GM11168 (cell line): Measurements from ENCODE around the gene CD37.
"Not testable (repeated sequence)": the region's sequence is repeated elsewhere in the genome, so short reads cannot be mapped to it uniquely, and the experiment has no call there.

Source experiments
- in situ Hi-C: fragments of 300-500 bp; cut with MboI; formaldehyde crosslinking; loops from one replicate; pipeline ENCODE4 v1.12.0; 2022; ENCODE audit warnings: low sequenced_read_pairs; ENCODE audit not compliant: unreplicated experiment

CD37 gene

DNA sequence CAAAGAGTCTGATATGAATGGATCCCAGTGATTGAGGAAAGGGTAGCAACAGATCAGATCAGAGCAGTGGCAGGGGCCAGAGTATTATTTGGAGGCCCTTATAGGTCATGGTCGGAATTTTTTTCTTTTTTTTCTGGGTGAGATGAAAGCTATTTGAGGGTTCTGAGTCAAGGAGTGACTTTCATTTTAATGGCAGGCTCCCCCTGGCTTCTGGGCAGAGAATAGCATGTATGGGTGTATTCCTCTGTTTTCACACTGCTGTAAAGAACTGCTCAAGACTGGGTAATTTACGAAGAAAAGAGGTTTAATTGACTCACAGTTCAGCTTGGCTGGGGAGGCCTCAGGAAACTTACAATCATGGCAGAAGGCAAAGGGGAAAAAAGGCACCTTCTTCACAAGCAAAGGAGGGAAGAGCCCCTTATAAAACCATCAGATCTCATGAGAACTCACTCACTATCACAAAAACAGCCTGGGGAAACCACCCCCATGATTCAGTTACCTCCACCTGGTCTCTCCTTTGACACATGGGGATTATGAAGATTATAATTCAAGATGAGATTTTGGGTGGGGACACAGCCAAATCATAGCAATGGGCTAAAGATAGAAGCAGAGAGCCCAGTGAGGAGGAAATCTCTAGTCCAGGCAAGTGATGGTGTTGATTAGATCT lies 7.2 kb upstream of the CD37 start:
- in situ Hi-C loops = no loop called here

GRCh38 chr19:49328741-49329140 lies 6.5 kb upstream of the CD37 start:
- in situ Hi-C loops = no loop called here

GRCh38 chr19:49331187-49331586 lies 4.0 kb upstream of the CD37 start:
- in situ Hi-C loops = not testable (repeated sequence)

GRCh38 chr19:49331616-49332055 lies 3.6 kb upstream of the CD37 start:
- in situ Hi-C loops = no loop called here

DNA sequence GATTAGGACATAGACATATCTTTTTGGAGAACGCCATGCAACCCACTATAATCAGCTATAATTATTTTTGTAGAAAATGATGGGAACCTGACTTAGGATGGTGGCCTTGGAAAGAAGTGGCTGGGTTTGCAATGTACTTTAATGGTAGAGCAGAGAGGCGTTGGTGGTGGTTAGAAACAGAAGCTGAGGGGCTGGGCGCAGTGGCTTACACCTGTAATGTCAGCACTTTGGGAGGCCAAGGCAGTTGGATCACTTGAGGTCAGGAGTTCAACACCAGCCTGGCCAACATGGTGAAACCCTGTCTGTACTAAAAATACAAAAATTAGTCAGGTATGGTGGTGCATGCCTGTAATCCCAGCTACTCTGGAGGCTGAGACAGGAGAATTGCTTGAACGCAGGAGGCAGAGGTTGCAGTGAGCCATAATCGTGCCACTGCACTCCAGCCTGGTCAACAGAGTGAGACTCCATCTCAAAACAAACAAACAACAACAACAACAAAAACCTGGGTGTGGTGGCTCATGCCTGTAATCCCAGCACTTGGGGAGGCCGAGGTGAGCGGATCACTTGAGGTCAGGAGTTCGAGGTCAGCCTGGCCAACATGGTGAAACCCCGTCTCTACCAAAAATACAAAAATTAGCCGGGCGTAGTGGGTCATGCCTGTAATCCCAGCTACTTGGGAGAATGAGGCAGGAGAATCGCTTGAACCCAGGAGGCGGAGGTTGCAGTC lies 2.4 kb upstream of the CD37 start:
- in situ Hi-C loops = not testable (repeated sequence)

GRCh38 chr19:49333418-49333805 lies 1.8 kb upstream of the CD37 start:
- in situ Hi-C loops = no loop called here

DNA sequence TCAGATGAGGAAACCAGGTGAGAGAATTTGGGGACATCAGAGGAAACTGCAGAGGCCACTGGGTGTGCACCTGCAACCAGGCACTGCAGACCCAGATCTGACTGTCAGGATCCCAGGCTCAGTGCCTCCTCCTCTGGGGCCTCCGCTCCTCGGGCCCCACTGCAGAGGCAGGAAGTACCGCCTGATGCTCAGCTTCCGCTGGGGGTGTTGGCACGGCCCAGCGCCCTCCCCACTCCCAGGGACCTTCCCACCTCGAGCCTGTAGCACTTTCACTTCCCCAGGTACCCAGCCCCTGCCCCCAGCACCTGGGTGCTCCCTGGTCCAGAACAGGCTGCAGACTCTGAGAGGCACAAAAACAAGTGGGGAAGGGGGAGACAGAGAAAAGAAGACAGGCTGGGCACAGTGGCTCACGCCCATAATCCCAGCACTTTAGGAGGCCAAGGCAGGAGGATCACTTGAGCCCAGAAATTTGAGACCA lies 1.4 kb upstream of the CD37 start:
- in situ Hi-C loops = no loop called here

- in situ Hi-C loops = no loop called here
Observed at GRCh38 chr19:49335784-49336481, 727 bp downstream of the CD37 start.

- in situ Hi-C loops = no loop called here
Observed at GRCh38 chr19:49336482-49337266, 1.5 kb downstream of the CD37 start.

DNA sequence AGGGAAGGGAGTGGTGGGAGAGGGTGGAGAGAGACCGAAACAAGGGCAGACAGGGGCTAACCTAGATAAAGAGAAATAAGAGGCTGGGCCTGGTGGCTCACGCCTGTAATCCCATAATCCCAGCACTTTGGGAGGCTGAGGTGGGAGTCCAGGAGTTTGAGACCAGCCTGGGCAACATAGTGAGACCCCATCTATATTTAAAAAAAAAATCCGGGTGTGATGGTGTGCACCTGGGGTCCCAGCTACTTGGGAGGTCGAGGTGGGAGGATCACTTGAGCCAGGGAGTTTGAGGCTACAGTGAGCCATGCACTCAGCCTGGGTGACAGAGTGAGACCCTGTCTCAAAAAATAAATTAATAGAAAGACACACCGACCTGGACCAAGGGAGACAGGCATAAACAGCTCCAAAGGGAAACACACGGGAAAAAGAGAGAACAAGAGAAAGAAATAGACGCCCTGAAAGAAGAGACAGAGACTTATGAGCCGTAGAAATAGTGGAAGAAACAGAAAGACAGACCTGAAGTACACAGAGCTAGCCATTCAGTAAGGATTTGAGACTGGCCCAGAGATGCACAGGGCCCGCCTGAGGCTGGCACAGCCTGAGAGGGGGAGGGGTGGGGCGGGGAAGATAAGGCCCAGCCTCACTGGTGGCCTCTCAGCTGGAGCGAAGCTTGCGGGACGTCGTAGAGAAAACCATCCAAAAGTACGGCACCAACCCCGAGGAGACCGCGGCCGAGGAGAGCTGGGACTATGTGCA lies 2.2 kb downstream of the CD37 start:
- in situ Hi-C loops = no loop called here

DNA sequence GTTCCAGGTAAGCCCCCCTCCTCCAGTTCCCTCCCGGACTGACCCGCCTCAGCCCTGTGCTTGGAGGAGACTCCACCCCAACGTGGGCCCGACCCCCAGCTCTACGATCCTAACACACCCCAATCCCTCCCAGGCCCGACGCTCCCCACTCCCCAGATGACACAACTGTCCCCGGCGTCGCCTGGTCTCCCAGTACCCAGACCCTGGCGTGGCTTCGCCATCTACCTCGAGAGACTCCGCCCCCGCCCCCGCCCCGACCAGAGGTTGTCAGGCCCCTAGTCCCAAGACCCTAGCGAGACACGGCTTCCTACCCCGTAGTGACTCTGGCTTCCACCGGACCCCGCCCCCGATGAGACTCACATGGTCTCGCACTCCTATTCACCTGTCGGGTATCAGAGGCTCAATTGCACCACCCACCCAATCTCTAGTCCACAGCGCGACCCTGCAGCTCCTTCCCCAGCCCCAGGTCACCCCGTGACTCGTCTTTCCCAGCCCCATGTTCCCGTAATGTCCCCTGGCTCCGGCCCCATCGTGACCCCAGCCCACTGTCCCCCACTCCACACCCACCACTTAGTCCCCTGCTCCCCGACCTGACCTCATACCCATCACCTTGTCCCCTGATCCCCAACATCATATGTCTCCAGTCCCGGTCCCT lies 2.9 kb downstream of the CD37 start:
- in situ Hi-C loops = no loop called here

GRCh38 chr19:49338691-49339300 lies 3.6 kb downstream of the CD37 start:
- in situ Hi-C loops = no loop called here

DNA sequence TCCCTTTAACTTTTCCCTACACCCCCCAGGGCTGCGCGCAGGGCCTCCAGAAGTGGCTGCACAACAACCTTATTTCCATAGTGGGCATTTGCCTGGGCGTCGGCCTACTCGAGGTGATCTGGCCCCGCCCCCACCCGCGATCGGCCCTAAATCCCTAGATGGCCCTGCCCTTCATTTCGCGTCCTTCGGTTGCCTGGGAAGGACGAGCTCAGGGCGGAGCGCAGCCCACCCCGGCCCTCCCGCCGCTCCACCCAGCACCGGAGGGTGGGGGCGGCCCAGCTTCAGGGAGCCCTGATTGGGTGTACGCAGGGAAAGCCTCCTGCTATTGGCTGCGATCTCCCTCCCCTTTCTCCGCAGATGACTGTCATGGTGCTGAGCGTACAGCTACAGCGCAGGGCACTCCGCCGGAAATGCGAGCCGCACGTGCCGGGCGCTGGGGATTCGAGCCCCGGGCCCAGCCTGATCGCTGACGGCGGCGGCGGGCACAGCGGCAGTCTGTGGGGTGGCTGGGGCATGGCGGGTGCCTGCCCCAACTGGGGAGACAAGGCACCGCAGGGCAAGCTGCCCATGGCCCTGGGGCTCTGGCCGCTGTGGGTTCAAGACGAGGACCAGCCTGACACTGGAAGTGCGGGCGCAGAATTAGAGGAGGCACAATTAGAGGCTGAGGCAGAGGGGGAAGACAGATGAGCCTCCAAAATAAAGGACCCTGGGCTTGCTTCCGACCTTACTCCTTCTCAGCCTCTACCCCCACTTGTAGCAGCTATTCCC lies 4.3 kb downstream of the CD37 start:
- in situ Hi-C loops = no loop called here

DNA sequence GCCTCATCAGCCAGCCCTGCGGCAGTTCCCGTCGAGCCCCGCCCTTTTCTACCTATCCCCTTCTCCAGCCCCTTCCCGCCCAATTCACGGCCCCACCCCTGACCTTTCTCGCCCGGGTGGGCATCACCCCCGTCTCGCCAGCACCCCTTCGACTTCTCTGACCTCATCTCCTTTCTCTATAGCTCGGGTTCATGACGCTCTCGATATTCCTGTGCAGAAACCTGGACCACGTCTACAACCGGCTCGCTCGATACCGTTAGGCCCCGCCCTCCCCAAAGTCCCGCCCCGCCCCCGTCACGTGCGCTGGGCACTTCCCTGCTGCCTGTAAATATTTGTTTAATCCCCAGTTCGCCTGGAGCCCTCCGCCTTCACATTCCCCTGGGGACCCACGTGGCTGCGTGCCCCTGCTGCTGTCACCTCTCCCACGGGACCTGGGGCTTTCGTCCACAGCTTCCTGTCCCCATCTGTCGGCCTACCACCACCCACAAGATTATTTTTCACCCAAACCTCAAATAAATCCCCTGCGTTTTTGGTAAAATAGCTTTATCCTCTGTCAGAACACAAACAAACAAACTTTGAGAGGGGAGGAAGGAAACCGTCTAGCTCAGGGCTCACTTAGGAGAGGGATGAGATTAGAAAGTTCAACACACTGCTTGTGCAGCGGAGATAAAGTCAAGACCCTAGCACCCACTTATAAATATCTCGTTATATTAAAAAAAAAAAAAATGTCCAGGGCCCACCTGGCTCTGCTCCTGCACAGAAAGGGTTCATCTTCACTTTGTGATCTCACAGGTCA lies 5.1 kb downstream of the CD37 start:
- in situ Hi-C loops = no loop called here

DNA sequence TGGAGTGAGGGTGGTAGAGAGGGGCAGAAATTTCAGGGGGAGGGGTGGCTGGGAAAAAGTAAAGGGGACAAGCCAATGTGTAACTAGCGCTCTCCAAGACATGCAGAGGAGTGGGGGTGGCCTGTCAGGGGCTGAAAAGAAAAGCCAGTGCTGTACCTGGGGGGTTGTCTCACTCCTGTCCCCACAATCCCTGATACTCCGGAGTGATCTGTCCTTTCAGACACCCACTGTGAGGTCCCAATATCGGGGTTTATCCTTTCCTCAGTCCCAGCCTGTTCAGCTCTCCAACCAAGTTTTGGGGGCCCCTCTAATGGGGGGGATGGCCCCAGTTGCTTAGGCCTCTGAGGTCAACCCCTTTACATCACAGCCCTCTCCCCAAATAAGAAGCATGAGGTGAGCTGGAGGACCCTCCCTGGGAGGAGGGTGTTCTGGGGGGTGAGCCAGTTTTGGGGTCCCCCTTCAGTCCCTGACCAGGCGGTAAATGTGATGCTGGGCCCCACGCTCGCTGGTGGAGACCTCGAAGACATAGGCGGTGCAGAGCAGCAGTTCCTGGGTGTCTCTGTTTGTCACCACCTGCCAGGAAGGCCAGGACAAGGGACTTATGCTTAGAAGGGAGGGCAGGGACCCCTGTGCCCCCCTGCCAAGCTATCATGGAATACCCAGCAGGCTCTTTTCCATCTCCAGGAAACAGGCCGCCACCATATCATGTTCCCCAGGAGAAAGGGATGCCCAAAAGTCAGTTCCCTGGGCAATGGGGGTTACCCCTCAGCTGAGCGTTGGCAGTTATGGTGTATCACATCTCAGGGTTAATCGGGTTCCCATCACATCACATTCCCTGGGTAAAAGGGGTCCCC lies 5.9 kb downstream of the CD37 start:
- in situ Hi-C loops = no loop called here

DNA sequence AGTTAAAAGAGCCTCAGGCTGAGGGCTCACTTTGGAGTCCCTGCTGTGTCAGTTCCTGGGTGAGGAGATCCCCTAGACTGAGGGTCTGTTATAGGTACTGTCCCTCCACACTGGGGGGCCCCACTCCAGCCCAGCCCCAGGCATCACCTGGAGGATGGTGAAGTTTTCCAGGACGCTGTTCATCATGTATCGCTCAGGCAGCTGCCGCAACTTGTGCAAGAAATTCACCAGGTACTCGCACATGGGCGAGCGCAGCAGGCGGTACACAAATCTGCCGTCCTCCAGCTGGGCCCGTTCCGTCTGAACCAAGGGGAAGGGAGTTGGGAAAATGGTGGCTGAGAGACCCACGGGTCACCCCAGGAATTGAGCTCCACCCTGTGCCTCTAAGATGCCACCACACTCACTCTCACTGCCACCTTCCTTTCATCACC lies 7.1 kb downstream of the CD37 start:
- in situ Hi-C loops = no loop called here
